Hippocampal formation (tissue), 2 donors: ENCODE data around the gene SLC6A20.

Source experiments
- DNase-seq, 2 donors: peaks; one replicate each; lab custom pipeline; 2025; lab: John Stamatoyannopoulos, UW

The SLC6A20 gene

DNA sequence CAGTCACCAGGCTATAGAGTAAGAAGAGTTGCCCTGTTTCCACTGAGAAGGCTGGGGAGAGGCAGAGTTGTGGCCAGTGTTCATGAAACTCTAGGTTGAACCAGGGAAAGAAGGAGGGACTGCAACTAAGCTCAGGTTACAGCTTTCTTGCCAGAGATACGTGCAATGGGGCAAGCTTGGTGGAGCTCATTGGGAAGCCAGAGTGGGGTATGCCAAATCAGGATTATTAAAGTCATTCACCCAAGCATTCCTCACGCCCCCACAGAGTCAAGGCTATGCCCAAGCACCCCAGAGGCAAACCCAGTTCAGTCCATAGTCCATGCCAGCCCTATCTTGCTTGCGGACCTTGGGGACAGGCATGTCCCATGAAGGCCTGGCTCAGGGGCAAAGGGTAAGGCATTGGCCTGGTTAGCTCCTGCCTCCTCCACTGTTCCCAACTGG, 17.6 kb downstream of the SLC6A20 start:
- DNase-seq, result no peak

DNA sequence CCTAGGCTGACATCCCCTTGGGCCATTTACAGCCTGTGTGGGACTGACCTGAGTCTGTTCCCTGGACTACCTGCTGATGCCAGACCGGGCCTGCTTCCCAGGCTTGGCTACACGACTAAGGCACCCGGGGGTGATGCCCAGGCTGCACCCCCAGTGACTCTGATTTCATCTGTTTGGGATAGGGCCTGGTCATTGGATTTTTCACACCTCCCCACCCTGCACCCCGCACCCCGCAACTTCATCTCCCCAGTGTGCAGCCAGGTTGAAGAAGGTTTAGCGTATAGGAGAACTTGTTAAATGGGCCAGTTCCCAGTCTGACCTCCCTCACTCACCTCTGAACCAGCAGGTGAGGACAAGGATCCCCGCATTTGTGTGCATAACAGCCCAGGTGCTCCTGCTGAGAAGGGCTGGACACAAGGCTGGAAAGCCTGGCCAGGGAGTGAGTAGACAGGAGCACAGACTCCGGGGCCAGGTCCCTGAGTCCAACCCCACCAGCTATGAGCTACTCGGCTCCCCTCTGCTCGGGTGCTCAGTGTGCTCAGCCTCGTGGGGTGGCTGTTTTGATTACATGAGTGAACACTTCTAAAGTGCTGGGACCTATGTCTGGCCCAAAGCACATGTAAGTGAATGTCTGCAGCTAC, 18.5 kb downstream of the SLC6A20 start:
- DNase-seq, result no peak

DNA sequence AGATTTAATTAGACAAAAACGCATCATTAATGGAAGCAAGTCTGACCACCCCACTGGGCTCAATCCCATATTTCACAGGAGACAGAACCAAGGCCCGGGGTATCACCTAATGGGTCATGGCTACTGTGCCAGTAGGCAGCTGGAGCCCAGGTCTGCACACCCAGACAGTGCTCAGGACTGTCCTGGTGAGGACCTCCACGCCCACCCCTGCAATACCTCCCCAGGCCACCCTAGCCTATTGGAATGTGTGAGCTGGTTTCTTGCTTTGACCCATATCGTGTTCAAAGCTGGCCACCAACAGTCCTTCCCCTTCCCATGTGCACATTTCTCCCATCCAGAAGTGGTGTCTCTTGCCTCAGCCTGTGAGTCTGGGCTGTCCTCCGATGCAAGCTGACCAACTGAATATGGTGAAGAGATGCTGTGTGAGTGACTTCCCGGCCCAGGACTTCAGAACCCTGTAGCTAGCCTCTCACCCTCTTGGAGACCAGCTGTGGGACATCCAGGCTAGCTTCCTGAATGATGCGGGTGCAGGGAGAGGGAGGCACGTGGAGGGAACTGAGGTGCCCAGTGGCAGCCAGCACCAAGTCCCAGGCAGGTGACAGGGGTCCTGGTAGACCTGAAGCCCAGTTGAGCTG, 19.1 kb downstream of the SLC6A20 start:
- no peak for DNase-seq

DNA sequence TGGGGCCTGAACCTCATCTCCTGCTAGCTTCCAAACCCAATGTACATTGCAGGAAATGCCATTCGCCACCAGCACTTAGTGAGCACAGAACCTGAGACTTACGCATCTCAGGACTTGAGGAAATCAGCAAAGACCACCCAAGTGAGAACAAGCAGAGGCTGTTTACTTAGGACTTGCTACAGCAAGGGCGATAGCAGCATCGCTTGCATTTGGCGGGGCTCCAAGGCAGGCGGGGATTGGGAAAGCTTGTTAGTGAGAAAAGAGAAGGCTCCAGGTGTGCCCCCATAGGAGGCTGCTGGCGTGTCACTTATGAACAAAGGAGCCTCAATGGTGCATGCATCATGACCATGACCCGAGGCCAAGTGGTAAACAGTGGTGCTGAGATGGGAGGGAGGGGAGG, 19.7 kb downstream of the SLC6A20 start:
- DNase-seq, result no peak

DNA sequence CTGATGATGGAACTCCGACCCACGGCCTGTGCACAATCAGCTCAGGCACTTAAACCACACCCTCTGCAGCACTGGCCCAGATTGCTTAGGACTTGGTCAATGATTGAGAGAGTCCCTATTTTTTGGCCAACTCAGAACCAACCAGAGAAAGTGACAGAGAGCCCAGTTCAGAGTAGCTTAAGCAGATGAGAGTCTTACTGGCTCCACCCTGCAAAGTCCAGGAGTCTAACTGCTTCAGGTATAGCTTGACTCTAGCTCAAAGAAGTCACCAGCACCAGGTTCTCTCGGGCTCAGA, 20.1 kb downstream of the SLC6A20 start:
- DNase-seq, result no peak

DNA sequence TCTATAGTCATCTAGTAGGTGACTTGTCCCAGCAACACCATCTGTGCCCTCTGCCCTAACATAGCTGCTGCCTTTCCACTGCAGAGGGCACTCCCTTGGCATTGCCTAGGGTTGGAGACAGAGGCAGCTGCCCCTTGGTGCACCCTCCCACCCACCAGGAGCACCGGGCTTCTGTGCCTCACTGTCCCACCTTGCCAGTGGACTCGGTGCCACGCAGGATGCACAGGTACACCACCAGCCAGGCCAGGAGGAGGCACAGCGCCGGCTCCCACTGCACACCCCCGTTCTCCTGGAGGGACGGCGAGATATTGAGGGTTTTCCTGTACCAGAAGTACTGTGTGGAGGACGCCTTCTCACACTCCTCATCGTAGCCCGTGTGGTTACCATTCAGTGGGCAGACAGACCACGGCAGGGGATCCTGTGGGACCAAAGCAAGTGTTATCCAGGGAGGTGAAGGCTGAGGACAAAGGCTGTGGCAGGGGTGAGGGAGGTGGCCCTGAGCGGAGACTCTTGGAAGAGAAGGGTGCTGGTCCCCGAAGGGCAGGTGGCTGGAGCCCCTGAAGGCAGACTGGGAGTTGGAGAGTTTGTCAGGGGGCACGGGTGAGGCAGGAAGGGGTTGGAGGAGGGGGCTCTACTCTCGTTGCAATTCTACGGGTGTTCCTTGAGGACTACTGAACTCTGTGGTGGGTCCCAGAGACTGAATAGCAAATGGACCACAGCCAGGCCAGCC, 20.6 kb downstream of the SLC6A20 start:
- DNase-seq, result no peak

DNA sequence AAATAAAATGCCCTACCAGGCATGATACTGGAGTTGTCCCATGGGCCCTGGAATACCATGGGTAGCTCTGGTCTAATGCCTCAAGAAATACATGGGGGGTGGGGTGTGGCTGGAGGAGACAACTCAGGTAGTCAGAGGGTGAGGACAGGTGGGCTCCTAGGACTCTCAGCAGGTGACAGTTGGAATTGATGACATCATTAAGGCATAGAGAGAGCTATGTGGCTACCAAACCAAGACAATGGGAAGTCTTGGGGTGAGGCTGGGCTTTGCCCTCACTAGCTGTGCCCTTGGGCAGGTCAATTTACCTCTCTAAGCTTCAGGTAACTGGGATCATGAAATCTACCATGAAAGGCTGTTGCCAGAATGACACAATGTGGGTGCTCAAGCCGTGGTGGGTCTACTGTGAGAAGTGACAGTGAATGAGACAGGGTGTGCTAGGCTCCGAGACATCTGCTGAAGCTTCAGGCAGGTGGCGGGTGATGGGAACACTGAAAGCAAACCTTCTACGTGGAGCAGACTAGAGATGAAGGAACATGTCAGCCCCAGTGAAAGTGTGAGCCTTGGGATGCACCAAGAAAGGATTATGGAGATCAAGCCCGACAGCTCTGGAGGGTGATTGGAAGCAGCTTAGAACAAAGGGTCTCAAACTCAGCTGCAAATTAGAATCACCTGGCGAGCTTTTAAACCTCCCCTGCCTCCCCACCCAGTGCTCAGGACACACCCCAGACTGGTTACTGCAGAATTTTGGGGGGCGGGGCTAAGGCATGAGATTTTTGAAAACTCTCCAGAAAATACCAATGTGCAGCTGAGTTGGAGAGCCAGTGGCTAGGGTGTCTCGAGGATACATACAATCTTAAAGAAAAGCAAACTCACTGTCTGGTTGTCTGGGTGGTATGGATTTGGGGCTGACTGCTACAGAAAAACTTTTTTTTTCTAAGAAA, 21.5 kb downstream of the SLC6A20 start:
- no peak for DNase-seq

DNA sequence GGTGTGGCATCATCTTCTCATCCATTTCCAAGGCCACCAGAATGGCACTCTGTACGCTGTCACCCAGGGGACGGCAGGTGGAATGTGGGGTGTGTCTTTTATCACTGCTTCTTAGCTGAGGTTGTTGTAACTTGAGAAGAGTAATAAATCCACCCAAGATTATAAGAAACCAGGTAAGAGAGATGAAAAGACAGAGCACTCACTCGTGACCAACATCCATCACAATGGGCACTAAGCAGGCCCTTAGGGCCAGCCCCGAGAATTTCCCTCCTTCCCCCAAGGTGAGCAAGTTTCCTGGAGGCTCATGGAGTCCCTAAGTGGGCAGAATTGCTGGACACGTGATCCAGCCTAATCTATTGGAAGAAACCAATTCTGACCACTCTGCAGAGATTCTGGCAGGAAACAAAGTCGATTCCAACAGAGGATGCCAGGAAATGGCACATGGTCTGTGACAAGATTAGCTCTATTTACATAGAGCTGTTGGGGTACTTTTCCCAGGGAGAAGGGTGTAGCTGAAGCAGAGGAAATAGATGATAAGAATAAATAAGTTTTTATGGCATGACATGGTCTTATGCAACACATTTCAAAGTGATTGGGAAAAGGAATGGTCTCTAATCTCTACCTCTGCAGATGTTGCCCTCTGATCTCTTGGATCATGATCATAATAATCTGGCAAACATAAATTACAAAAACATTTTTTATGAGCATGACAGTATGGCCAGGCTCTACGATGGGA, 22.5 kb downstream of the SLC6A20 start:
- no peak for DNase-seq

DNA sequence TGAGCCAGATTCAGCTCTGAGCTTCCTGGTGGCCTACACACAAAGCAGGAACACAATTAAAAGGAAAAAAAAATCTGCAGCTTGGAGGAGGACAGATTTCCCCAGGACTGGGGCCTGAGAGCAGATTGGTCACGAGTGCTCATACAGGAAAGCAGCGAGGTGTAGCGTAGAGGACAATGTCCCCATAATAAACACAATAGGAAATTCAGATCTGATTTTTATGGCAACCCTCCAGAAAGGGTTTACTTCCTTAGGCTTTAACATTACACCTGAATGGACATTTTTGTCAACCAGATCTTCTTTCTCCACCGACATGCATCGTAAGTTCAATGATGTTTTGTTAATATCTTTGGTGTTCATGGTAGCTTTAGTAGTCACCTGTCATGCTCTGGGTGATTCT, 23.3 kb downstream of the SLC6A20 start:
- DNase-seq, result no peak

DNA sequence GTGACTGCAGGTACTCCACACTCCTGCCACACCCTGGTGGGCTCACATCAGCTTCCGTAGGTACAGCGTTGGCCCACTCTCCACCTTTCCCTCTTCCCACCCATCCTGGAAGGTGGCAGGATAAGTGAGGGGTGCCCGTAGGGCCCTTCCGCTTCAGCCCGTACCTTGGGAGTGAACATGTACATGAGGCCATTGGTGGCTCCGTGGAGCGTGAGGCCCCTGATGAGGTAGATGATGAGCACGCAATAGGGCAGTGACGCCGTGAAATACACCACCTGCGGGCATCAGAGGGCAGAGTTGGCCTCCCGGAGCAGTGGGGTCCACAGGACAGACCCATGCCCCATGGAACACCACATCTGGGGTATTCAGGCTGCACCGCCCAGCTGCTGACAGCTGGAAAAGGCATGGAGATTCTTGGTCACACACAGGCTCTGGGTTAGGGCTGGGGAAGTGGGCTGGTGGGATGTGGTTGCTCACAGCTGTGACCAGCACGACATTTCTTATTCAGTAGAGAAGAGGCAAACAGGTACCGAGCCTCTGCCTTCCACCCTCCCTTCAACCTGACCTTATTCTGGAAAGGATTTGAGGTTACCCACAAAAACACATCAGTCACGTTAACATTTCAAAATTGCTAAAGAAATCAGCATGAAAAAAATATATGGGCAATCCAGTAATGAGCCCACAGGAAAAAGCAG, 23.8 kb downstream of the SLC6A20 start:
- no peak for DNase-seq

DNA sequence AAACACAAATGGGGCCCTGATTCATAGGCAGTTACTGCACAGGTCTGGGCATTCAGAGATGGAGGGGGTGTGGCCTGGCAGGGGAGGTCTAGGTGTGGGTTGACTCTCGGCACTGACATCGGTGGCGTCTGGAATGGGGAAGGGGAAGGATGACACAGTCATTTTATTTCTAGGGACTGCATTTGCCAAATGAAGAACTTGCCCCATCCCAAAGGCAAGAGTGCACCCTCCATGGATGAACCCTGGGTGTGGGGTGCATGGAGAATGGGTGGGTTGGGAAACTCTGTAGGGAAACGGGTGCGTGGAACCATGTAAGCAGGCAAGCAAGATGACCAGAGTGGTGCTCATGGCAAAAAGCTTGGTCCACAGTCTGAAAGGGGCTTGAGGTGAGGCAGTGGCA, 24.5 kb downstream of the SLC6A20 start:
- no peak for DNase-seq

DNA sequence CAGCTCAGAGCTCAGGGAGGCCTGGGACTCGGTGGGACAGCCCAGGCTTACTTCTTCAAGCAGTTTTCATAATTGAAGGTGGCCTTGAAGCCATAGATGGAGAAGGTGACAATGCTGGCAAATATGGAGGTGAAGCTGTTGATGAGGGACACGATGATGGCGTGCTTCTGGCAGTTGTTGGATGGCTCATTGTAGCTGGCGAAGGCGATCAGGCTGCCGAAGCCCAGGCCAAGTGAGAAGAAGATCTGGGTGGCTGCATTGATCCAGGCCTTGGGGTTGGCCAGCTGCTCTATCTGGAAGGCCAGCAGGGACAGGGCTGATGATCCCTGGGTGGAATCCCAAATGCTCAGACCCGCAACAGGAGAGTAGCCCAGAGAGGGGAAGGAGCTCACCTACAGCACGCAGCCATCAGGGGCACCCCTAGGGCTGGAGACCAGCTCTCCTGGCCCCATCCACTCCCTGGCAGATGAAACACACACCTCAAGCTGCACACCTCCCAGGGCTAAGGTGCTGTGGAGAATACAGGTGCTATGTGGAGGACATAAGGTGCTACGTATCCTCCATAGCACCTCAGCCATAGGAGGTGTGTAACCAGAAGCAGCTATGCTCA, 25.1 kb downstream of the SLC6A20 start:
- DNase-seq, result no peak

DNA sequence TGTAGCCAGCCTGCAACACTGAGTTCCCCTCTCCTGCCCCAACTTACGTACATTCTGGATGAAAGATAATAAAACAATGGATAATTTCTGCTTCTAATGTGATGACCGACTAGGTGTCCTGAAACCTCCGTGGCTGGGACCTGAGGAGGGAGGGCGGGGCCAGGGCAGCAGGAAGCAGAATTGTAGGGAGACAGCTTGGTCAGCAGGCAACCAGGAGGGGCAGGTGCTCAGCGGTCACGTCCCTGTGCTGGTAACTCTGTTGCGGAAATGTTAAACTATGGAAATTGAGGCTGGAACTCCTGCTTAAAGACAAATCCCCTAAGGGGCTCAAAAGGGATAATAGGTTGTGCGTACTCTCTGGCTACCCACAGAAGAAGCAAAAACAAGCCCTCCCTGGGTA, 30.4 kb downstream of the SLC6A20 start:
- no peak for DNase-seq

DNA sequence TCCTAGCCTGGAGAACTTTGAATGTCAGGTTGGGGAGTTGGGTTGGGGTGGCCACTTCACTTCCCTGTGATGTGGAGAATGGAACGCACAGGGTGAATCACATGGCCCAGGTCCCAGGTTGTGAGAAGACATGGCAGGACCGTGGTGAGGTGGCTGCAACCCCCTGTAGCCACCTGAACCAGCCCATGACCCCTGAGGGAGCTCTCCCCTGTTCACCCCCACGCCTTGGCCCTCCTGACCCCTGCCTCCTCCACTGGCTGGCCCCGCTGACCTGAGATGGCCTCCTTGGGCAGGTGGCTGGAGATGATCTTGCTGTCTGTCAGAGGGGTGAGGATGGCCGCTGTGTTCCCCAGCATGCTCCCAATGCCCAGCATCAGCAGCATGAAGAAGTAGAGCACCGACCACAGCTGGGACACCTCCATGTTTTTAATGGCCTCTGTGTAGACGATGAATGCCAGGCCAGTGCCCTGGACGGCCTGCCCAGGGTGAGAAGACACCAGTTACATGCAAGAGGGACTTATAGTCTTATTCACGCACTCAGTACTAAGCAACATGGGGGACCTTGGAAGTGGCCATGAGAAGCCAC, 31.0 kb downstream of the SLC6A20 start:
- no peak for DNase-seq

DNA sequence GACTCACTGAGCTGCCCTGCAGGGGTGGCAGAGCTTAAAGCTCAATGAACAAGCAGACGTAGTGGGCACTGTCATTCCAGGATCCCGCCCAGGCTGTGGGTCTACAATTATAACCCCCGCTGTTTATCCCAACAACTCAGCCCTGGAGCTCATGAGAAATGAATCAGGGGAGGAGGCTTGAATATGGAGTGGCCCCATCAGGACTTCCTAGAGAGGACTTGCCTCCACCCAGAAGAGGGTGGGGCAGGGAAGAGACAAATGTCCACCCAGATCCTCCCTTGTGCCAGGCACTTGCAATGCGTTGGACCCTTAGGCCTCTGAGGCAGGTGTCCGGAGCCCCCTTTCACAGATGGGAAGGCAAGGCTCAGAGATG, 33.0 kb downstream of the SLC6A20 start:
- DNase-seq, result no peak

DNA sequence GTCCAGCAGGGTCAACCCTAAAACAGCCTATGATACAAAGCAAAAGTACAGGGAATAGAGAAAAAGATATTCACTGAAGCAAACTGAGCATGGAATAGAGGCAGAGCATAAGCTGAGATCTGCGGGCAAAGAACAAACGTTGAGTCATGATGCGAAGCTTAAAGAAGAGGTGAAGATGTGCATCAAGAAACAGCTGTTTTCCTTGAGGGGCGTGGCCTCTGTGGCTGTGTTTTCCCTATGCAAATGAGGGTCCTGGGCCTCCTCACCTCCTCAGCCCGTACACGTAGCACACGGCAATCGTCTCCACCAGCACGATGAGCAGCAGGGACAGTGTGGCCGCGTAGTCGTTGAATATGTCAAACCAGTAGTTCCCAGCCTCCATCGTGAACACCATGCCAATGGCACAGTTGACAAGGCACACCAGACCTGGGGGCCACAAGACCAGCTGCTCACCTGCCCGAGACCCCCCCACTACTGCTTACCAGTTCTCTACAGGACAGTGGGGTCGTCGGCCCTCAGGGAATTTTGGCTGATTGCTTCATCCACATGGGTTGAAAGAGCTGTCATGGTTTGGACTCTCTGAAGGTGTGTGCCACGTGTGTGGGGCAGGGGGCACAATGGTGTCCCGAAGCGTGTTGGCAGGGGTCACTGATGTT, 33.6 kb downstream of the SLC6A20 start:
- no peak for DNase-seq

DNA sequence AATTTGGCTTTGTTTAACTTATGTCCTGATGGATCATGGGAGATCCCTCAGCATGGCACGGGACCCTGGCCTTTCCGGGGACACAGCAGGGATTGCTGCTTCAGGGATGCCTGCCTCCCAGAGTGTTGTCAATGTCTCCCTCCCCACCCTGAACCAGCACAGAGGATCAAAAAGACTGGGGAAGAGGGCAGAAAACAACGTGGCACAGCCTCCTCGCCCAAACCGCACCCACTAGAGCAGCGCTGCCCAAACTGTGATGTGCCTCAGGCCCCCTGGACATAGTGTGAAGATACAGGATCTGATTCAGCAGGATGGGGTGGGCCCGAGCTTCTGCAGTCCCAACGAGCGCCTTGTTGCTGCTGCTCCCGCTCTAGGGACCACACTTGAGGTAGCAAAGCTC, 34.5 kb downstream of the SLC6A20 start:
- no peak for DNase-seq

DNA sequence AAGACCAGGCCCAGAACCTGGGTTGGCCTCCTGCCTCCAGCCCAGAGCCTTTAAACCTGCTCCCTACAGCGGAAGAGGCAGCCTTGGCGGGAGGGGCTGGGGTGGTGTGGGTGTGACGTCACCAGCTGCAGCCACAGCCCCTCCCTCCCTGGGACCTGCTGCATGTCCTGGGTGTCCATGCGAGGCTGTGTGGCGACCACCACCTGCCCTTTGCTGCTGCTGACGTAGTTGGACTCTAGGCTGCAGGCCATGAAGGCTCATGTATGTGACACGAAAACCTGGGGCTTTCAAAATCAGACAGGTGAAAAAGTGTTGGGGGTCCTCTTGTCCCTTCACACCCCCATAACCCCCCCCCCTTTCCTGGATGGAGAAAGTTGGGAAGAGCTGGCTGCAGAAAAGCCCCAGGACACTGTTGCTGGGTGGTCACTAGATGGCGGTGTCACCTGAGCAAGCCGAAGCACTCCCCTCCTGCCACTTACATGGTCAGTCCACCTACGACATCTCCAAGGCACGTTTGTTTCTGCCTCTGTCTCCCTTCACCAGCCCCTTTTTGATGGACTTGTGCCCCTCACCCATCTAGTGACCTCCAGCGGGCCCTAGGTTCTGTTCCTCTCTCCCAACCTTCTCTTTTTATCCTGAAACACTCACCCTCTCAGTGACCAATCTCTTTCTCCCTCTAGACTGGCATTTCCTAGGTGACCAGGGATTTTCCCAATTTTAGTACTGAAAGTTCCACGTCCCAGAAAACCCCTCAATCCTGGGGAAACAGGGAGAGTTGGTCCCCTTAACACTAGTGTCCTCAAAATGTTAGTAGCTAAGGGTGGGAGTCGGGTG, 35.2 kb downstream of the SLC6A20 start:
- peak; percentile 29 to 30 for DNase-seq

DNA sequence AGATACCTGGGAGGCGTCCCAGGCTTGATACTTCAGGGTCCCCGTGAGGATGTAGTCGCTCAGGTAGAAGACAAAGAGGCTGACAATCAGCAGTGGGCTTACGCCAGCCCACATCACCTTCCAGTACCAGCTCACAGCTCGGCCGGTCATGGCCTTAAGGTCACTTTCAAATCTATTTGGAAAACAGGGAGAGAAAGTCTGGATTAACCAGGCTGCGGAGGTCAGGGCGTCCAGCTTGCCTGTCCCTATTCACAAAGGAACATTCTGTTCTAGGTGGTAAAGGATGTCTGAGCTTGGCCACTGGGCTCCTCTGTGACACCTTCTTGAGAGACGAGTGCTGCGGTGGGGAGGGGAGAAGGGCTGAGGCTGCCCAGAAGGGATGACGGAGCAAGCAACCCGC, 36.5 kb downstream of the SLC6A20 start:
- DNase-seq, result no peak
